Activated naive CD4-positive, alpha-beta T cell treated with anti-CD3 and anti-CD28 coated beads for 36 hours (primary cell): ENCODE results near the gene AK2. TPM values are rescaled to one million over a fixed set of nuclear protein-coding genes. Genes with fewer than 3 reads are reported as not detected.

Experiments
- CTCF ChIA-PET: fragments of 350-600 bp; sonication (Branson Sonifier 250); formaldehyde crosslinking; loops from one replicate; lab custom pipeline; 2021; ENCODE audit warnings: antibody characterized with exemption; lab: Charles Lee
- DNase-seq: peaks from one replicate; pipeline ENCODE4 v3.0.0-alpha.2; 2020
- H3K27ac Mint-ChIP-seq: one replicate; pipeline ENCODE4 v1.8.0; 2021; ENCODE audit warnings: mild to moderate bottlenecking, mixed read lengths
- H3K27me3 Mint-ChIP-seq: one replicate; pipeline ENCODE4 v1.8.0; 2021; ENCODE audit warnings: low read depth, mixed read lengths
- H3K36me3 Mint-ChIP-seq: one replicate; pipeline ENCODE4 v1.8.0; 2021; ENCODE audit warnings: low read depth, mixed read lengths
- H3K4me1 Mint-ChIP-seq: one replicate; pipeline ENCODE4 v1.8.0; 2021; ENCODE audit warnings: low read depth, mixed read lengths
- H3K4me3 Mint-ChIP-seq: one replicate; pipeline ENCODE4 v1.8.0; 2021; ENCODE audit warnings: mild to moderate bottlenecking, moderate library complexity, mixed read lengths
- H3K9me3 Mint-ChIP-seq: one replicate; pipeline ENCODE4 v1.8.0; 2021; ENCODE audit warnings: mixed read lengths
- intact Hi-C: fragments of 100-400 bp; cut with micrococcal nuclease; formaldehyde crosslinking; loops from one replicate; pipeline ENCODE4 v1.15.1; 2023
- total RNA-seq, 2 experiments: library from RNA; stranded (reverse); gene quantifications; one replicate each; pipeline ENCODE4 v1.2.3, GENCODE V29; 2021

The AK2 gene
- total RNA-seq, 2 experiments from 2014 or later = 311 to 328 TPM

- CTCF ChIA-PET = interaction anchor here (1.2 to 1.4 kb wide), 2 partner anchors 9 to 12 kb away, joined by 3 read pairs; no protein-coding TSS in a partner anchor
- peaks cover 57% of the 10 kb centered on the region for H3K36me3 Mint-ChIP-seq
- no peak overlapping the region for H3K27ac Mint-ChIP-seq
- intact Hi-C loops = no loop called here
- H3K4me3 Mint-ChIP-seq = no peak overlapping the region
- no peak for DNase-seq
- H3K9me3 Mint-ChIP-seq = no peaks in the 10 kb centered on the region
- peaks cover 24% of the 10 kb centered on the region for H3K4me1 Mint-ChIP-seq
- no peaks in the 10 kb centered on the region for H3K27me3 Mint-ChIP-seq
These were observed 22.1 kb downstream of the AK2 start for GRCh38 chr1:33014464-33015163.

GRCh38 chr1:33013791-33014190, 22.9 kb downstream of the AK2 start:
- intact Hi-C loops = no loop called here
- CTCF ChIA-PET = no interaction called here
- no peak overlapping the region for H3K4me3 Mint-ChIP-seq
- no peak for DNase-seq
- no peak overlapping the region for H3K27ac Mint-ChIP-seq
- H3K27me3 Mint-ChIP-seq = no peaks in the 10 kb centered on the region
- H3K36me3 Mint-ChIP-seq = peaks cover 53% of the 10 kb centered on the region
- peaks cover 16% of the 10 kb centered on the region for H3K4me1 Mint-ChIP-seq
- H3K9me3 Mint-ChIP-seq = no peaks in the 10 kb centered on the region

GRCh38 chr1:33012165-33012564, 24.5 kb downstream of the AK2 start:
- H3K27me3 Mint-ChIP-seq = no peaks in the 10 kb centered on the region
- no peak for DNase-seq
- CTCF ChIA-PET = no interaction called here
- H3K4me3 Mint-ChIP-seq = no peak overlapping the region
- no peak overlapping the region for H3K27ac Mint-ChIP-seq
- H3K9me3 Mint-ChIP-seq = no peaks in the 10 kb centered on the region
- H3K36me3 Mint-ChIP-seq = peaks cover 48% of the 10 kb centered on the region
- H3K4me1 Mint-ChIP-seq = peaks cover 4% of the 10 kb centered on the region
- intact Hi-C loops = no loop called here

GRCh38 chr1:33010932-33011731, 25.6 kb downstream of the AK2 start:
- no peak overlapping the region for H3K4me3 Mint-ChIP-seq
- peaks cover 51% of the 10 kb centered on the region for H3K36me3 Mint-ChIP-seq
- CTCF ChIA-PET = interaction anchor here (0.7 kb wide), 1 partner anchor 269 kb away, joined by 3 read pairs; a partner anchor contains a TSS
- no peak for DNase-seq
- peaks cover 9% of the 10 kb centered on the region for H3K4me1 Mint-ChIP-seq
- intact Hi-C loops = no loop called here
- no peak overlapping the region for H3K27ac Mint-ChIP-seq
- H3K9me3 Mint-ChIP-seq = no peaks in the 10 kb centered on the region
- no peaks in the 10 kb centered on the region for H3K27me3 Mint-ChIP-seq

- H3K27me3 Mint-ChIP-seq = no peaks in the 10 kb centered on the region
- no peaks in the 10 kb centered on the region for H3K9me3 Mint-ChIP-seq
- intact Hi-C loops = no loop called here
- peaks cover 21% of the 10 kb centered on the region for H3K4me1 Mint-ChIP-seq
- no peak overlapping the region for H3K27ac Mint-ChIP-seq
- no peak for DNase-seq
- CTCF ChIA-PET = interaction anchor here (1.0 kb wide), 1 partner anchor 9 kb away, joined by 3 read pairs; no protein-coding TSS in a partner anchor
- H3K4me3 Mint-ChIP-seq = no peak overlapping the region
- H3K36me3 Mint-ChIP-seq = peaks cover 51% of the 10 kb centered on the region
These were observed 27.1 kb downstream of the AK2 start for GRCh38 chr1:33009561-33009960.

- Mint-ChIP-seq H3K36me3 (peaks cover 41% of the 10 kb centered on the region), H3K4me3 (no peak overlapping the region), H3K27ac (no peak overlapping the region), H3K4me1 (peaks cover 23% of the 10 kb centered on the region), H3K9me3 (no peaks in the 10 kb centered on the region), H3K27me3 (no peaks in the 10 kb centered on the region)
- CTCF ChIA-PET = interaction anchor here (0.5 to 2.6 kb wide), 4 partner anchors 8 to 687 kb away, joined by 3 to 12 read pairs (median 3); no protein-coding TSS in a partner anchor
- intact Hi-C loops = no loop called here
- no peak for DNase-seq
These were observed 28.4 kb downstream of the AK2 start for GRCh38 chr1:33008051-33008914.

- Mint-ChIP-seq H3K36me3 (peaks cover 34% of the 10 kb centered on the region), H3K4me1 (peaks cover 23% of the 10 kb centered on the region)
These were observed 29.3 kb downstream of the AK2 start for GRCh38 chr1:33007190-33008050.

GRCh38 chr1:33005838-33006421, 30.8 kb downstream of the AK2 start:
- Mint-ChIP-seq H3K4me3 (no peak overlapping the region), H3K27me3 (no peaks in the 10 kb centered on the region), H3K9me3 (no peaks in the 10 kb centered on the region), H3K36me3 (peaks cover 22% of the 10 kb centered on the region), H3K4me1 (peaks cover 20% of the 10 kb centered on the region), H3K27ac (no peak overlapping the region)
- DNase-seq = no peak
- CTCF ChIA-PET = interaction anchor here (0.6 to 2.6 kb wide), 6 partner anchors 9 to 604 kb away, joined by 3 to 12 read pairs (median 4); no protein-coding TSS in a partner anchor
- intact Hi-C loops = loop anchor here (2.0 kb wide), 1 partner anchor 43 kb away; no protein-coding TSS in a partner anchor

More at GRCh38 chr1:33007190-33008050, 29.3 kb downstream of the AK2 start:
- H3K27ac Mint-ChIP-seq = peak overlapping the region; percentile 47
- no peak overlapping the region for H3K4me3 Mint-ChIP-seq
- no peaks in the 10 kb centered on the region for H3K9me3 Mint-ChIP-seq
- H3K27me3 Mint-ChIP-seq = no peaks in the 10 kb centered on the region
- CTCF ChIA-PET = interaction anchor here (0.5 to 2.6 kb wide), 9 partner anchors 9 to 686 kb away, joined by 3 to 12 read pairs (median 3); no protein-coding TSS in a partner anchor
- peak; percentile 28 for DNase-seq
- intact Hi-C loops = loop anchor here (1.0 to 2.0 kb wide), 2 partner anchors 45 to 74 kb away; no protein-coding TSS in a partner anchor

- Mint-ChIP-seq H3K4me3 (no peak overlapping the region), H3K4me1 (peaks cover 22% of the 10 kb centered on the region), H3K36me3 (peaks cover 17% of the 10 kb centered on the region), H3K9me3 (no peaks in the 10 kb centered on the region), H3K27me3 (no peaks in the 10 kb centered on the region), H3K27ac (peak overlapping the region; percentile 77)
- CTCF ChIA-PET = interaction anchor here (0.6 to 2.6 kb wide), 5 partner anchors 10 to 604 kb away, joined by 3 to 12 read pairs (median 4); no protein-coding TSS in a partner anchor
- DNase-seq = no peak
- intact Hi-C loops = no loop called here
These were observed 31.4 kb downstream of the AK2 start for GRCh38 chr1:33005117-33005837.

- DNase-seq = peak; percentile 41
- peaks cover 22% of the 10 kb centered on the region for H3K4me1 Mint-ChIP-seq
- H3K4me3 Mint-ChIP-seq = no peak overlapping the region
- peak overlapping the region; percentile 77 for H3K27ac Mint-ChIP-seq
- H3K36me3 Mint-ChIP-seq = peaks cover 15% of the 10 kb centered on the region
- no peaks in the 10 kb centered on the region for H3K27me3 Mint-ChIP-seq
- H3K9me3 Mint-ChIP-seq = no peaks in the 10 kb centered on the region
- CTCF ChIA-PET = interaction anchor here (0.5 to 0.6 kb wide), 2 partner anchors 385 to 604 kb away, joined by 4 to 8 read pairs; no protein-coding TSS in a partner anchor
- intact Hi-C loops = loop anchor here (1.0 kb wide), 2 partner anchors 12 to 23 kb away; no protein-coding TSS in a partner anchor
These were observed 32.1 kb downstream of the AK2 start for GRCh38 chr1:33004613-33005012.
